ENCODE data around the gene GPI.
"Not testable (repeated sequence)": the region's sequence is repeated elsewhere in the genome, so short reads cannot be mapped to it uniquely, and the experiment has no call there.

Gene GPI

GRCh38 chr19:34368338-34368737 lies 3.3 kb downstream of the GPI start:
- DNase-seq (ENCODE audit: low spot score) = no peak

DNA sequence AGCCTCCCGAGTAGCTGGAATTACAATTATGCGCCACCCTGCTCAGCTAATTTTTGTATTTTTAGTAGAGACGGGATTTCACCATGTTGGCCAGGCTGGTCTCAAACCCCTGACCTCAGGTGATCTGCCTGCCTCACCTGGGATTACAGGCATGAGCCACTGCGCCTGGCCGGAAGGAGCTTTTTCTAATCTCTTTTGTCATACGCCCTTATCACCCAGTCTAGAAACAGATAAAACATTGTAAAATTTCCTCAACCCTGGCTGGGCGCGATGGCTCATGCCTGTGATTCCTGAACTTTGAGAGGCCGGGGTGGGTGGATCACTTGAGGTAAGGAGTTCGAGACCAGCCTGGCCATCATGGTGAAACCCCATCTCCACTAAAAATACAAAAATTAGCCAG lies 4.2 kb downstream of the GPI start:
- not testable (repeated sequence) for DNase-seq (ENCODE audit: low spot score)

GRCh38 chr19:34370117-34370516 lies 5.1 kb downstream of the GPI start:
- no peak for DNase-seq (ENCODE audit: low spot score)

DNA sequence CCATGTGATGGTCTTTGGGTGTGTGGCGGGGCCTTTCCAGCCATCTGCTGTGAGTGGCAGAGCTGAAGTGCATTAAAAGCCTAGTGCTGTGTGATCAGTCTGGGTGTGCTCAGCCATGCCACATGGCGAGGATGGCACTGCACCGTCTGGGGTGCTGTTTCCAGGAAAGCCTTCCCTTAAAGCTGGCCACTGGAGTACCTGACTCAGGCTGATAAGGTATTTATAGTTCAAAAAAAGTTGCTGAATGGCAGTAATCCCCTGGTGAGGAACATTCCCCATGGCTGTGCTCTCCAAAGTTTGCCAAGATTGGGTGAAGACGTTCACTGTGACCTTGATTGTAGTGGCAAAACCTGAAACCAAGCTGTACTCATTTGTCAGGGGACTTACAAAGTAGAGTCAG lies 6.0 kb downstream of the GPI start:
- DNase-seq (ENCODE audit: low spot score) = no peak

- DNase-seq (ENCODE audit: low spot score) = no peak
Measured at GRCh38 chr19:34373601-34374288, 8.7 kb downstream of the GPI start.

GRCh38 chr19:34375598-34375997 lies 10.6 kb downstream of the GPI start:
- no peak for DNase-seq (ENCODE audit: low spot score)

DNA sequence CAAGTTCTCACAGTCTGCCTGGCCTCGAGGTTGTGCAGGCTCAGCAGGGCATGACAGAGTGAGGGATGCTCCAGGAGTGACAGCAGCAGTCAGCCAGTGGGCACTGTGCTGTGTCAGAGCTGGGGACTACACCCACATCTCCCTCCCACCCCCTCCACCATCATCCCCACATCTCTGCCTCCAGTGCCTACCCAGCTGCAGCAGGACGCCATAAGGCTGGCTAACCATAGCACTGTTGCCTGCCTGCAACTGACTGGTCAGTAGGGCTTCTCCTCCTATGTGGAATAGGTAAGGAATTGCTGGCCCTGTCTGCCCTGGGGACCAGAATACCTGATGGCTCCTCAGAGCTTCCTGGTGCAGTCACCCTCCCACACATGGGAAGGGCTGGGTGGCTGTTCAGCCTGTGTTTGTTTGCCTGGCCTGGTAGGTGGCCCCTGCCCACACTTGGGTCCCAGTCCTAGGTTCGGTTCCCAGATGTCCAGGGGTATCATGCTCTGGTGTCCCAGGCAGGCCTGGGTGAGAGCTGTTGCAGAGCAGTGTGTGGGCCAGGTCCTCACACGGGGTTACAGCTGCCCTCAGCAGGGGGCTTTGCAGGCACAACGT lies 15.7 kb downstream of the GPI start:
- no peak for DNase-seq (ENCODE audit: low spot score)

DNA sequence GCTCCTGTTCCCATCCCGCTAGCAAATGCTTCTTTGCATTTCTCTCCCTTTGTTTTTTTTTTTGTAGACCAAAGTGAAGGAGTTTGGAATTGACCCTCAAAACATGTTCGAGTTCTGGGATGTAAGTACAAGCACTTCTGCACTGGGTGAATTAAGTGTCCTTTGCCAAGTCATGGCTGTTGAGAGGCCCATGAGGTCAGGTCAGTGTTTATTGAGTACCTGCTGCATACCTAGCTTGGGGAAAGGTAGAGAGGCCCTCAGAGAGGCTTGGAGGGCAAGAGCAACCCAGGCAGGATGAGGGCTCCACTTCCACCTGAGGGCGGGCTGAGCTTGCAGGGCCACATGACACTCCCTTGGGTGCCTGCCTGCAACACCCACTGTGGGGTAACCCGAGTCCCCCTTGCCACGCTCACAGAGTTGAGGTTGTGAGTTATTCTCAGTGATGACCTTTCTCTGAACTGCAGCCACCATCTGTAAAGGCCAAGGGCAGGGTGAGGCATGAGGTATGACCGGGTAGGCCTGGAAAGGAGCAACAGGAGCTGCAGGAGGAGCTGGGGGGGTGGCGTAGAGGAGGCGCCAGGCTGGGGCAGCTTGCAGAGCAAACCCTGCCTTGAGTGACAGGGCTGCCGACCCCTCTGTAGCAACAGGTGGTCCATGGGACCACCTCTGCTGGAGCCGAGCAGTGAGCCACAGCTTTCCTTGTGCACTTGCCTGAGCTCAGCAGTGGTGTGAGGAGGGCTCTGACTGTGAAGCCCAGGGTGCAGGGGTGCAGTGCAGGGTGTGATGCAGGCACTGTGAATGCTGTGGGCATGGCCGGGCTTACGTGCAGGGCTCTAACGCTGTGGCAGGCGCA lies 16.6 kb downstream of the GPI start:
- DNase-seq (ENCODE audit: low spot score) = no peak

GRCh38 chr19:34382471-34382870 lies 17.5 kb downstream of the GPI start:
- no peak for DNase-seq (ENCODE audit: low spot score)

- DNase-seq (ENCODE audit: low spot score) = no peak
Measured at GRCh38 chr19:34383599-34383998, 18.6 kb downstream of the GPI start.

GRCh38 chr19:34386645-34387445 lies 21.8 kb downstream of the GPI start:
- no peak for DNase-seq (ENCODE audit: low spot score)

GRCh38 chr19:34387446-34387810 lies 22.4 kb downstream of the GPI start:
- no peak for DNase-seq (ENCODE audit: low spot score)

GRCh38 chr19:34388745-34389144 lies 23.7 kb downstream of the GPI start:
- DNase-seq (ENCODE audit: low spot score) = not testable (repeated sequence)

- no peak for DNase-seq (ENCODE audit: low spot score)
Measured at GRCh38 chr19:34391813-34392212, 26.8 kb downstream of the GPI start.

GRCh38 chr19:34393031-34393430 lies 28.0 kb downstream of the GPI start:
- DNase-seq (ENCODE audit: low spot score) = no peak

DNA sequence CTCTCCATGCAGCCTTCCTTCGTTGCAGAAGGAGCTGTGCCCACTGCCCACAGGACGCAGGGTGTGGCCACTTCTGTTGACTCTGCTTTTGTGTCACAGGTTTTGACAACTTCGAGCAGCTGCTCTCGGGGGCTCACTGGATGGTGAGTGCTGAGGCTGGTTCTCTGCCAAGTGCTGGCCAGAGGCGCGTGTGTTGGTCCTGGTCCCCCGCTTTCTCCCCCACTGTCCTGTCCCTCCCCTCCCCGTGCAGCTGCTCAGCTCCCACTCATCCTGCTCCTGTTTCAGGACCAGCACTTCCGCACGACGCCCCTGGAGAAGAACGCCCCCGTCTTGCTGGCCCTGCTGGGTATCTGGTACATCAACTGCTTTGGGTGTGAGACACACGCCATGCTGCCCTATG lies 28.6 kb downstream of the GPI start:
- DNase-seq (ENCODE audit: low spot score) = no peak

GRCh38 chr19:34397853-34398252 lies 32.9 kb downstream of the GPI start:
- no peak for DNase-seq (ENCODE audit: low spot score)

DNA sequence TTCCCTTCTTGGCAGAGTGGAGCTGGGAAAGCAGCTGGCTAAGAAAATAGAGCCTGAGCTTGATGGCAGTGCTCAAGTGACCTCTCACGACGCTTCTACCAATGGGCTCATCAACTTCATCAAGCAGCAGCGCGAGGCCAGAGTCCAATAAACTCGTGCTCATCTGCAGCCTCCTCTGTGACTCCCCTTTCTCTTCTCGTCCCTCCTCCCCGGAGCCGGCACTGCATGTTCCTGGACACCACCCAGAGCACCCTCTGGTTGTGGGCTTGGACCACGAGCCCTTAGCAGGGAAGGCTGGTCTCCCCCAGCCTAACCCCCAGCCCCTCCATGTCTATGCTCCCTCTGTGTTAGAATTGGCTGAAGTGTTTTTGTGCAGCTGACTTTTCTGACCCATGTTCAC lies 34.9 kb downstream of the GPI start:
- no peak for DNase-seq (ENCODE audit: low spot score)

- not testable (repeated sequence) for DNase-seq (ENCODE audit: low spot score)
Measured at GRCh38 chr19:34400844-34401243, 35.8 kb downstream of the GPI start.

DNA sequence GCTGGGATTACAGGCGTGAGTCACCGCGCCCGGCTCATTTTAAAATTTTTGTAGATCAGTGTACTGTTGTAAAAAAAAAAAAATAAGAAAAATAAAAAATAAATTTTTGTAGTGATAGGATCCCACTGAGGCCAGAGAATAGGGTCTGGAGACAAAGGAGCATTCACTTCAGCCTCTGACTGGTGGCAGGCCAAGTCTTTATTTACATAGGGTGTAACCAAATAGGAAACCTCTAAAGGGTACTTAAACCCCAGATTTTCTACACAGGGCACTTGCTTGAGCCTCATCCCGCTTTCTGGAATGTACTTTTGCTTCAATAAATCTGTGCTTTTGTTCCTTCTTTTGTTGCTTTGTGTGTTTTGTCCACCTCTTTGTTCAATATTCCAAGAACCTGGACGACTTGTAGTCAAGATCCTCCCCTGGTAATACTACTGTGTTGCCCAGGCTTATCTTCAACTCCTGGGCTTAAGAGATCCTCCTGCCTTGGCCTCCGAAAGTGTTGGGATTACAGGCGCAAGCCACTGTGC lies 37.1 kb downstream of the GPI start:
- DNase-seq (ENCODE audit: low spot score) = no peak

DNA sequence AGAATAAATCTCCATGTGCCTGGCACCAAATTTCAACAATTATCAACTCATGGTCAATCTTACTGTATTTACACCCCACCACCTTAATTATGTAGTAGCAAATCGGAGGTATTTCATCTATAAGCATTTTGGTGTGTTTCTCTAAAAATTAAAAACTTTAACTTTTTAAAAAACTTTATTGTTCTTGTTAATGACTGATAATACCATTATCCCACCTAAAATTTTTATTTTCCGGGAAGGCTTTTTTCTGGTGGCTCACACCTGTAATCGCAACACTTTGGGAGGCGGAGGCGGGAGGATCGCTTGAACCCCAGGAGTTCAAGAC lies 38.8 kb downstream of the GPI start:
- DNase-seq (ENCODE audit: low spot score) = no peak

All from RKO (cell line).